GM18873 (cell line): Measurements from ENCODE around the gene LYRM9.
"Not testable (repeated sequence)": the region's sequence is repeated elsewhere in the genome, so short reads cannot be mapped to it uniquely, and the experiment has no call there.

Experiments
- ATAC-seq: cut with Tn5 transposase; IDR thresholded peaks from one replicate; pipeline ENCODE4 v1.9.1; 2021; ENCODE audit warnings: mild to moderate bottlenecking, moderate library complexity, moderate number of reproducible peaks; ENCODE audit not compliant: unreplicated experiment, low FRiP score

LYRM9 gene

GRCh38 chr17:27846042-27846655 is 47.0 kb downstream of the LYRM9 start:
- no peak for ATAC-seq

GRCh38 chr17:27845264-27846041 is 47.7 kb downstream of the LYRM9 start:
- ATAC-seq: no peak

GRCh38 chr17:27840688-27841087 is 52.5 kb downstream of the LYRM9 start:
- no peak for ATAC-seq

- ATAC-seq: not testable (repeated sequence)
Observed at GRCh38 chr17:27840406-27840678, 52.8 kb downstream of the LYRM9 start.

GRCh38 chr17:27839571-27840405 is 53.4 kb downstream of the LYRM9 start:
- ATAC-seq: not testable (repeated sequence)

- ATAC-seq: not testable (repeated sequence)
Observed at GRCh38 chr17:27838607-27839006, 54.6 kb downstream of the LYRM9 start.

- not testable (repeated sequence) for ATAC-seq
Observed at GRCh38 chr17:27837769-27838168, 55.4 kb downstream of the LYRM9 start.

GRCh38 chr17:27836651-27837050 is 56.5 kb downstream of the LYRM9 start:
- ATAC-seq: no peak

- no peak for ATAC-seq
Observed at GRCh38 chr17:27834571-27834970, 58.6 kb downstream of the LYRM9 start.

GRCh38 chr17:27832831-27833230 is 60.3 kb downstream of the LYRM9 start:
- ATAC-seq: no peak

GRCh38 chr17:27829888-27830287 is 63.3 kb downstream of the LYRM9 start:
- not testable (repeated sequence) for ATAC-seq

GRCh38 chr17:27829143-27829711 is 63.9 kb downstream of the LYRM9 start:
- ATAC-seq: not testable (repeated sequence)
